Thymus (tissue), 11 donors: ENCODE results near the gene MID1. TPM values are rescaled to one million over a fixed set of nuclear protein-coding genes. Genes with fewer than 3 reads are reported as not detected.
"Not testable (repeated sequence)": the region's sequence is repeated elsewhere in the genome, so short reads cannot be mapped to it uniquely, and the experiment has no call there.

Experiments
- DNase-seq, 9 donors: peaks; one replicate each; pipeline ENCODE4 v3.0.0-alpha.2; 2013; ENCODE audit warnings: low spot score in 9 of 9, low read depth in 6 of 9, missing footprints in 1 of 9
- H3K27ac ChIP-seq, 2 donors: one replicate each; pipeline ENCODE4 v1.5.1; 2013; ENCODE audit warnings: control low read depth in 1 of 2, low read depth in 1 of 2, low read length in 1 of 2, mild to moderate bottlenecking in 1 of 2, moderate library complexity in 1 of 2
- H3K27me3 ChIP-seq, 2 donors: one replicate each; pipeline ENCODE4 v1.5.1; 2013; ENCODE audit warnings: low read length in 1 of 2; ENCODE audit not compliant: control insufficient read depth in 2 of 2, insufficient read depth in 1 of 2
- H3K36me3 ChIP-seq, 2 donors: one replicate each; pipeline ENCODE4 v1.5.1; 2013; ENCODE audit warnings: low read length in 1 of 2, mild to moderate bottlenecking in 1 of 2, moderate library complexity in 1 of 2; ENCODE audit not compliant: control insufficient read depth in 2 of 2, insufficient read depth in 2 of 2
- H3K4me1 ChIP-seq, 2 donors: one replicate each; pipeline ENCODE4 v1.5.1; 2013; ENCODE audit warnings: low read length in 2 of 2; ENCODE audit not compliant: control insufficient read depth in 2 of 2, insufficient read depth in 2 of 2
- H3K4me3 ChIP-seq, 2 donors: one replicate each; pipeline ENCODE4 v1.5.1; 2013; ENCODE audit warnings: low read length in 2 of 2, control low read depth in 1 of 2, mild to moderate bottlenecking in 1 of 2
- H3K9me3 ChIP-seq, 2 donors: one replicate each; pipeline ENCODE4 v1.5.1; 2013; ENCODE audit warnings: low read length in 1 of 2, mild to moderate bottlenecking in 1 of 2; ENCODE audit not compliant: control insufficient read depth in 2 of 2, insufficient read depth in 1 of 2
- WGBS: extraction: QIAGEN DNeasy Blood & Tissue Kit; methylation state at CpG from one replicate; pipeline ENCODE4 v1.1.7; 2013; 5-methylcytosine and 5-hydroxymethylcytosine counted together
- polyA plus RNA-seq: library from polyadenylated mRNA; stranded (reverse); fragments of 200-250 nt; gene quantifications from one replicate; pipeline ENCODE4 v1.2.3, GENCODE V29; 2013
- total RNA-seq: library from RNA; stranded (reverse); fragments of 120-200 nt; gene quantifications from one replicate; pipeline ENCODE4 v1.2.4, GENCODE V29; 2013
- donor health status: healthy.

MID1 gene
- total and polyA plus RNA-seq, 2 donors: 1.4 to 2.1 TPM

GRCh38 chrX:10589787-10590186 is 30.6 kb downstream of the MID1 start:
- not testable (repeated sequence) for DNase-seq, H3K27ac ChIP-seq, H3K4me3 ChIP-seq, H3K9me3 ChIP-seq, H3K36me3 ChIP-seq, H3K4me1 ChIP-seq, H3K27me3 ChIP-seq
- WGBS: 94% methylated on average over 10 of the region's 10 CpGs

- H3K4me3 ChIP-seq: no peak overlapping the region
- DNase-seq: no peak
- H3K27ac ChIP-seq: no peak overlapping the region
- no peaks in the 10 kb centered on the region for H3K36me3 ChIP-seq
- H3K4me1 ChIP-seq: no peaks in the 10 kb centered on the region
- 93% methylated on average over 6 of the region's 6 CpGs for WGBS
- no peaks in the 10 kb centered on the region for H3K9me3 ChIP-seq
- no peaks in the 10 kb centered on the region for H3K27me3 ChIP-seq
Measured at GRCh38 chrX:10589098-10589497, 31.3 kb downstream of the MID1 start.

GRCh38 chrX:10584882-10585281 is 35.5 kb downstream of the MID1 start:
- H3K27ac ChIP-seq, H3K27me3 ChIP-seq, DNase-seq, H3K4me3 ChIP-seq, H3K4me1 ChIP-seq, H3K36me3 ChIP-seq, H3K9me3 ChIP-seq: not testable (repeated sequence)
- WGBS: 93% methylated on average over 7 of the region's 7 CpGs

- no peaks in the 10 kb centered on the region for H3K9me3 ChIP-seq
- H3K36me3 ChIP-seq: no peaks in the 10 kb centered on the region
- no peak overlapping the region for H3K27ac ChIP-seq
- H3K27me3 ChIP-seq: no peaks in the 10 kb centered on the region
- DNase-seq: no peak
- no peak overlapping the region for H3K4me3 ChIP-seq
- no peaks in the 10 kb centered on the region for H3K4me1 ChIP-seq
Measured at GRCh38 chrX:10582945-10583344, 37.4 kb downstream of the MID1 start.

- Histone ChIP-seq H3K4me1 (no peaks in the 10 kb centered on the region), H3K36me3 (no peaks in the 10 kb centered on the region), H3K9me3 (no peaks in the 10 kb centered on the region), H3K27me3 (no peaks in the 10 kb centered on the region), H3K27ac (no peak overlapping the region), H3K4me3 (no peak overlapping the region)
- DNase-seq: no peak
- 86% methylated on average over 3 of the region's 3 CpGs for WGBS
Measured at GRCh38 chrX:10582215-10582733, 38.1 kb downstream of the MID1 start.

GRCh38 chrX:10579112-10580011 is 41.0 kb downstream of the MID1 start:
- Histone ChIP-seq H3K27me3 (no peaks in the 10 kb centered on the region), H3K36me3 (no peaks in the 10 kb centered on the region), H3K27ac (no peak overlapping the region), H3K9me3 (no peaks in the 10 kb centered on the region), H3K4me1 (no peaks in the 10 kb centered on the region), H3K4me3 (no peak overlapping the region)
- 84% methylated on average over 12 of the region's 12 CpGs for WGBS
- no peak for DNase-seq

GRCh38 chrX:10578527-10578926 is 41.9 kb downstream of the MID1 start:
- H3K27ac ChIP-seq: no peak overlapping the region

GRCh38 chrX:10577853-10578252 is 42.5 kb downstream of the MID1 start:
- H3K27ac ChIP-seq: no peak overlapping the region
- WGBS: 10% methylated on average over 2 of the region's 2 CpGs
- DNase-seq: no peak
- H3K4me3 ChIP-seq: no peak overlapping the region
- no peaks in the 10 kb centered on the region for H3K9me3 ChIP-seq
- H3K4me1 ChIP-seq: no peaks in the 10 kb centered on the region
- H3K27me3 ChIP-seq: no peaks in the 10 kb centered on the region
- no peaks in the 10 kb centered on the region for H3K36me3 ChIP-seq

More at GRCh38 chrX:10578527-10578926, 41.9 kb downstream of the MID1 start:
- Histone ChIP-seq H3K36me3 (no peaks in the 10 kb centered on the region), H3K4me1 (no peaks in the 10 kb centered on the region), H3K27me3 (no peaks in the 10 kb centered on the region), H3K4me3 (no peak overlapping the region), H3K9me3 (no peaks in the 10 kb centered on the region)
- 96% methylated on average over 2 of the region's 2 CpGs for WGBS
- no peak for DNase-seq

GRCh38 chrX:10576777-10577447 is 43.5 kb downstream of the MID1 start:
- Histone ChIP-seq H3K9me3 (no peaks in the 10 kb centered on the region), H3K4me3 (no peak overlapping the region), H3K4me1 (no peaks in the 10 kb centered on the region), H3K36me3 (no peaks in the 10 kb centered on the region), H3K27ac (no peak overlapping the region), H3K27me3 (no peaks in the 10 kb centered on the region)
- no peak for DNase-seq
- 87% methylated on average over 16 of the region's 16 CpGs for WGBS
